H9 (cell line): ENCODE results near the gene IL12RB1. TPM values are rescaled to one million over a fixed set of nuclear protein-coding genes. Genes with fewer than 3 reads are reported as not detected.

Source experiments
- DNase-seq: peaks from one replicate; pipeline ENCODE4 v3.0.0-alpha.2; 2017
- H2AFZ ChIP-seq: one replicate; pipeline ENCODE4 v1.6.1; 2013; ENCODE audit warnings: mild to moderate bottlenecking, low read length, control low read depth, moderate library complexity
- H2AK5ac ChIP-seq: 2 replicates; pipeline ENCODE4 v1.6.1; 2013; ENCODE audit warnings: low read length, control low read depth, mixed read lengths; ENCODE audit not compliant: insufficient read length
- H2BK120ac ChIP-seq: one replicate; pipeline ENCODE4 v1.6.1; 2013; ENCODE audit warnings: low read depth, mild to moderate bottlenecking, low read length, control low read depth, inconsistent platforms; ENCODE audit not compliant: poor library complexity, severe bottlenecking
- H2BK12ac ChIP-seq: 2 replicates; pipeline ENCODE4 v1.6.1; 2013; ENCODE audit warnings: low read length, control low read depth, mixed read lengths, low read depth; ENCODE audit not compliant: insufficient read length
- H2BK15ac ChIP-seq: 2 replicates; pipeline ENCODE4 v1.6.1; 2013; ENCODE audit warnings: low read depth, low read length, control low read depth
- H2BK20ac ChIP-seq: one replicate; pipeline ENCODE4 v1.6.1; 2013; ENCODE audit warnings: low read depth, mild to moderate bottlenecking, low read length, control low read depth, inconsistent platforms; ENCODE audit not compliant: poor library complexity, severe bottlenecking
- H2BK5ac ChIP-seq: 2 replicates; pipeline ENCODE4 v1.6.1; 2013; ENCODE audit warnings: low read length, control low read depth, mixed read lengths; ENCODE audit not compliant: insufficient read length
- H3K14ac ChIP-seq: 2 replicates; pipeline ENCODE4 v1.6.1; 2013; ENCODE audit warnings: low read length, control low read depth; ENCODE audit not compliant: insufficient read depth
- H3K18ac ChIP-seq: 2 replicates; pipeline ENCODE4 v1.6.1; 2013; ENCODE audit warnings: low read depth, mild to moderate bottlenecking, mixed read lengths, low read length, control low read depth; ENCODE audit not compliant: insufficient read length
- H3K23ac ChIP-seq: 2 replicates; pipeline ENCODE4 v1.6.1; 2013; ENCODE audit warnings: low read length, control low read depth, mixed read lengths, low read depth; ENCODE audit not compliant: insufficient read length
- H3K23me2 ChIP-seq: 2 replicates; pipeline ENCODE4 v1.6.1; 2013; ENCODE audit warnings: low read depth, mild to moderate bottlenecking, mixed read lengths, low read length, control low read depth; ENCODE audit not compliant: insufficient read length, poor library complexity, severe bottlenecking
- H3K27ac ChIP-seq: 2 replicates; pipeline ENCODE4 v1.5.1; 2013; ENCODE audit warnings: low read length, control low read depth, mixed read lengths, low read depth; ENCODE audit not compliant: insufficient read length
- H3K27me3 ChIP-seq: 2 replicates; pipeline ENCODE4 v1.6.1; 2013; ENCODE audit warnings: low read length, control low read depth, inconsistent platforms; ENCODE audit not compliant: insufficient read depth
- H3K4ac ChIP-seq: 2 replicates; pipeline ENCODE4 v1.6.1; 2013; ENCODE audit warnings: low read depth, mild to moderate bottlenecking, control low read depth, inconsistent platforms, low read length, moderate library complexity
- H3K4me1 ChIP-seq: 2 replicates; pipeline ENCODE4 v1.6.1; 2013; ENCODE audit warnings: low read length, control low read depth, inconsistent platforms; ENCODE audit not compliant: insufficient read depth
- H3K4me2 ChIP-seq: 2 replicates; pipeline ENCODE4 v1.6.1; 2013; ENCODE audit warnings: low read length, control low read depth, mixed read lengths; ENCODE audit not compliant: insufficient read length, insufficient read depth
- H3K56ac ChIP-seq: 2 replicates; pipeline ENCODE4 v1.6.1; 2013; ENCODE audit warnings: low read depth, mild to moderate bottlenecking, mixed read lengths, low read length, control low read depth; ENCODE audit not compliant: insufficient read length
- H3K79me1 ChIP-seq: 2 replicates; pipeline ENCODE4 v1.6.1; 2013; ENCODE audit warnings: low read depth, mild to moderate bottlenecking, moderate library complexity, low read length, control low read depth, inconsistent platforms; ENCODE audit not compliant: insufficient read depth, poor library complexity, severe bottlenecking
- H3K79me2 ChIP-seq: 2 replicates; pipeline ENCODE4 v1.6.1; 2013; ENCODE audit warnings: low read length, control low read depth, inconsistent platforms; ENCODE audit not compliant: insufficient read depth
- H3K9ac ChIP-seq: 2 replicates; pipeline ENCODE4 v1.6.1; 2013; ENCODE audit warnings: low read length, control low read depth, mixed read lengths; ENCODE audit not compliant: insufficient read length; ENCODE audit errors: extremely low read depth
- H3K9me3 ChIP-seq: one replicate; pipeline ENCODE4 v1.6.1; 2013; ENCODE audit warnings: low read depth, low read length, inconsistent platforms; ENCODE audit not compliant: control insufficient read depth
- H3T11ph ChIP-seq: one replicate; pipeline ENCODE4 v1.6.1; 2013; ENCODE audit warnings: mild to moderate bottlenecking, low read length, control low read depth, inconsistent platforms
- H4K20me1 ChIP-seq: one replicate; pipeline ENCODE4 v1.6.1; 2013; ENCODE audit not compliant: control insufficient read depth, insufficient read length, insufficient read depth
- H4K5ac ChIP-seq: 2 replicates; pipeline ENCODE4 v1.6.1; 2013; ENCODE audit warnings: low read depth, mild to moderate bottlenecking, mixed read lengths, low read length, control low read depth; ENCODE audit not compliant: insufficient read length
- H4K8ac ChIP-seq: replicated peaks from 2 replicates; pipeline ENCODE4 v1.6.1; 2013; ENCODE audit warnings: low read length, control low read depth, mixed read lengths, low read depth; ENCODE audit not compliant: insufficient read length
- H4K91ac ChIP-seq: 2 replicates; pipeline ENCODE4 v1.6.1; 2013; ENCODE audit warnings: low read depth, mild to moderate bottlenecking, moderate library complexity, mixed read lengths, low read length, control low read depth; ENCODE audit not compliant: insufficient read length
- H3K27ac Mint-ChIP-seq, 3 experiments: 2 replicates in 2 of 3; 3 replicates in 1 of 3; pipeline ENCODE4 v1.8.0; 2020 to 2021; ENCODE audit warnings: mixed read lengths in 3 of 3, mild to moderate bottlenecking in 1 of 3, moderate library complexity in 1 of 3
- H3K27me3 Mint-ChIP-seq: 2 replicates; pipeline ENCODE4 v1.8.0; 2021; ENCODE audit warnings: low read depth, mild to moderate bottlenecking, moderate library complexity, mixed read lengths
- H3K36me3 Mint-ChIP-seq, 3 experiments: 2 replicates in 2 of 3; 3 replicates in 1 of 3; pipeline ENCODE4 v1.8.0; 2020 to 2021; ENCODE audit warnings: low read depth in 3 of 3, mixed read lengths in 3 of 3; ENCODE audit not compliant: insufficient read depth in 1 of 3
- H3K4me1 Mint-ChIP-seq, 2 experiments: 2 replicates each; pipeline ENCODE4 v1.8.0; 2020; ENCODE audit warnings: mixed read lengths in 2 of 2
- H3K4me3 Mint-ChIP-seq, 2 experiments: 2 replicates in 1 of 2; 3 replicates in 1 of 2; pipeline ENCODE4 v1.8.0; 2020 to 2021; ENCODE audit warnings: mild to moderate bottlenecking in 2 of 2, mixed read lengths in 2 of 2, moderate library complexity in 1 of 2
- H3K9me3 Mint-ChIP-seq, 2 experiments: 2 replicates in 1 of 2; 3 replicates in 1 of 2; pipeline ENCODE4 v1.8.0; 2020; ENCODE audit warnings: mild to moderate bottlenecking in 2 of 2, mixed read lengths in 2 of 2, moderate library complexity in 1 of 2
- WGBS: extraction: QIAGEN DNeasy Blood & Tissue Kit; methylation state at CpG from one replicate; pipeline ENCODE4 v1.1.7; 2013; ENCODE audit warnings: missing lambda C conversion rate, low lambda C conversion rate, mixed read lengths; ENCODE audit not compliant: insufficient read length; ENCODE audit errors: extremely low coverage; 5-methylcytosine and 5-hydroxymethylcytosine counted together
- total RNA-seq: library from RNA; stranded (reverse); gene quantifications from 2 replicates; pipeline ENCODE4 v1.2.1, GENCODE V29; 2021
- TF ChIP-seq, protein P1 (sequence below): fragments of 200-600 bp; sonication (generic); conservative IDR thresholded peaks from 3 replicates; pipeline ENCODE4 v1.8.0; 2021; ENCODE audit warnings: antibody characterized with exemption, mild to moderate bottlenecking

Gene IL12RB1
- total RNA-seq, 1 experiment from 2014 or later, result not detected

- no peak overlapping the region for H4K8ac ChIP-seq
- H4K91ac ChIP-seq, result no peak overlapping the region
- no peak overlapping the region for H3K56ac ChIP-seq
- Mint-ChIP-seq H3K27me3 (peaks cover 3% of the 10 kb centered on the region), H3K27ac (no peak overlapping the region), H3K9me3 (peaks cover 3 to 6% of the 10 kb centered on the region in 2 experiments), H3K36me3 (peaks cover 2 to 18% (median 13%) of the 10 kb centered on the region in 3 experiments), H3K4me1 (peaks cover 4 to 12% of the 10 kb centered on the region in 2 experiments), H3K4me3 (no peak overlapping the region)
- no peaks in the 10 kb centered on the region for H3K4me1 ChIP-seq
- TF ChIP-seq, protein P1, sequence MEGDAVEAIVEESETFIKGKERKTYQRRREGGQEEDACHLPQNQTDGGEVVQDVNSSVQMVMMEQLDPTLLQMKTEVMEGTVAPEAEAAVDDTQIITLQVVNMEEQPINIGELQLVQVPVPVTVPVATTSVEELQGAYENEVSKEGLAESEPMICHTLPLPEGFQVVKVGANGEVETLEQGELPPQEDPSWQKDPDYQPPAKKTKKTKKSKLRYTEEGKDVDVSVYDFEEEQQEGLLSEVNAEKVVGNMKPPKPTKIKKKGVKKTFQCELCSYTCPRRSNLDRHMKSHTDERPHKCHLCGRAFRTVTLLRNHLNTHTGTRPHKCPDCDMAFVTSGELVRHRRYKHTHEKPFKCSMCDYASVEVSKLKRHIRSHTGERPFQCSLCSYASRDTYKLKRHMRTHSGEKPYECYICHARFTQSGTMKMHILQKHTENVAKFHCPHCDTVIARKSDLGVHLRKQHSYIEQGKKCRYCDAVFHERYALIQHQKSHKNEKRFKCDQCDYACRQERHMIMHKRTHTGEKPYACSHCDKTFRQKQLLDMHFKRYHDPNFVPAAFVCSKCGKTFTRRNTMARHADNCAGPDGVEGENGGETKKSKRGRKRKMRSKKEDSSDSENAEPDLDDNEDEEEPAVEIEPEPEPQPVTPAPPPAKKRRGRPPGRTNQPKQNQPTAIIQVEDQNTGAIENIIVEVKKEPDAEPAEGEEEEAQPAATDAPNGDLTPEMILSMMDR, result no peak
- H2BK120ac ChIP-seq, result no peak overlapping the region
- no peak overlapping the region for H3K4me2 ChIP-seq
- H2BK12ac ChIP-seq, result no peak overlapping the region
- H3K9ac ChIP-seq, result no peak overlapping the region
- no peak overlapping the region for H3K18ac ChIP-seq
- no peak overlapping the region for H3T11ph ChIP-seq
- no peak overlapping the region for H2BK15ac ChIP-seq
- no CpG with 5 or more reads among the region's 11 CpGs for WGBS
- H3K9me3 ChIP-seq, result no peaks in the 10 kb centered on the region
- H3K4ac ChIP-seq, result no peak overlapping the region
- no peaks in the 10 kb centered on the region for H3K79me2 ChIP-seq
- H3K27ac ChIP-seq, result no peak overlapping the region
- no peak overlapping the region for H3K23ac ChIP-seq
- H3K79me1 ChIP-seq, result no peaks in the 10 kb centered on the region
- no peaks in the 10 kb centered on the region for H3K27me3 ChIP-seq
- no peak overlapping the region for H4K5ac ChIP-seq
- H2BK5ac ChIP-seq, result no peak overlapping the region
- no peak overlapping the region for H2BK20ac ChIP-seq
- no peak overlapping the region for H2AFZ ChIP-seq
- H4K20me1 ChIP-seq, result no peaks in the 10 kb centered on the region
- DNase-seq, result no peak
- H3K14ac ChIP-seq, result no peak overlapping the region
- peaks cover 8% of the 10 kb centered on the region for H3K23me2 ChIP-seq
- no peak overlapping the region for H2AK5ac ChIP-seq
These were observed 76.6 kb downstream of the IL12RB1 start for GRCh38 chr19:18010149-18010548.
